ENCODE data around the gene CHD5.

CHD5 gene

GRCh38 chr1:6105763-6106162, 74.4 kb downstream of the CHD5 start:
- no peak for DNase-seq (ENCODE audit: low spot score)
- in situ Hi-C loops (cut with MboI; ENCODE audit: low sequenced_read_pairs, unreplicated experiment), result no loop called here

GRCh38 chr1:6105218-6105679, 74.9 kb downstream of the CHD5 start:
- no peak for TF ChIP-seq CTCF (IDR thresholded peaks at IDR 0.05; ENCODE audit: borderline replicate concordance, control extremely low read depth, extremely low read depth, insufficient read depth, missing control alignments)
- in situ Hi-C loops (cut with MboI; ENCODE audit: low sequenced_read_pairs, unreplicated experiment), result no loop called here
- DNase-seq (ENCODE audit: low spot score), result no peak

More at GRCh38 chr1:6105763-6106162, 74.4 kb downstream of the CHD5 start:
- no peak for TF ChIP-seq CTCF (IDR thresholded peaks at IDR 0.05; ENCODE audit: borderline replicate concordance, control extremely low read depth, extremely low read depth, insufficient read depth, missing control alignments)

GRCh38 chr1:6104631-6105030, 75.5 kb downstream of the CHD5 start:
- no peak for DNase-seq (ENCODE audit: low spot score)
- in situ Hi-C loops (cut with MboI; ENCODE audit: low sequenced_read_pairs, unreplicated experiment), result no loop called here
- no peak for TF ChIP-seq CTCF (IDR thresholded peaks at IDR 0.05; ENCODE audit: borderline replicate concordance, control extremely low read depth, extremely low read depth, insufficient read depth, missing control alignments)

GRCh38 chr1:6103854-6104530, 76.1 kb downstream of the CHD5 start:
- in situ Hi-C loops (cut with MboI; ENCODE audit: low sequenced_read_pairs, unreplicated experiment), result no loop called here
- TF ChIP-seq CTCF (IDR thresholded peaks at IDR 0.05; ENCODE audit: borderline replicate concordance, control extremely low read depth, extremely low read depth, insufficient read depth, missing control alignments), result no peak
- DNase-seq (ENCODE audit: low spot score), result no peak

- no peak for TF ChIP-seq CTCF (IDR thresholded peaks at IDR 0.05; ENCODE audit: borderline replicate concordance, control extremely low read depth, extremely low read depth, insufficient read depth, missing control alignments)
- in situ Hi-C loops (cut with MboI; ENCODE audit: low sequenced_read_pairs, unreplicated experiment), result no loop called here
- no peak for DNase-seq (ENCODE audit: low spot score)
Observed at GRCh38 chr1:6103111-6103853, 76.8 kb downstream of the CHD5 start.

- in situ Hi-C loops (cut with MboI; ENCODE audit: low sequenced_read_pairs, unreplicated experiment), result no loop called here
- DNase-seq (ENCODE audit: low spot score), result no peak
- no peak for TF ChIP-seq CTCF (IDR thresholded peaks at IDR 0.05; ENCODE audit: borderline replicate concordance, control extremely low read depth, extremely low read depth, insufficient read depth, missing control alignments)
Observed at GRCh38 chr1:6102532-6102845, 77.6 kb downstream of the CHD5 start.
